BE2C (cell line): Measurements from ENCODE around the gene GRID1.

Experiments used
- DNase-seq: peaks from one replicate; pipeline ENCODE4 v3.0.0-alpha.2; 2020
- H3K27me3 ChIP-seq: fragments of 250-450 bp; sonication (Bioruptor Pico); 2 replicates; pipeline ENCODE4 v1.5.1; 2020; ENCODE audit warnings: mild to moderate bottlenecking
- H3K36me3 ChIP-seq: fragments of 250-450 bp; sonication (Bioruptor Pico); 2 replicates; pipeline ENCODE4 v1.5.1; 2020; ENCODE audit warnings: mild to moderate bottlenecking
- H3K4me1 ChIP-seq: fragments of 250-450 bp; sonication (Bioruptor Pico); 2 replicates; pipeline ENCODE4 v1.5.1; 2020
- H3K4me3 ChIP-seq: 2 replicates; pipeline ENCODE4 v1.5.1; 2011; ENCODE audit warnings: low read depth, low read length
- H3K9me3 ChIP-seq: fragments of 250-450 bp; sonication (Bioruptor Pico); 2 replicates; pipeline ENCODE4 v1.5.1; 2020
- TF ChIP-seq, protein P1 (sequence below): IDR thresholded peaks from 2 replicates; pipeline ENCODE4 v1.5.1; 2012; ENCODE audit warnings: mild to moderate bottlenecking, low read depth, low read length

The GRID1 gene

DNA sequence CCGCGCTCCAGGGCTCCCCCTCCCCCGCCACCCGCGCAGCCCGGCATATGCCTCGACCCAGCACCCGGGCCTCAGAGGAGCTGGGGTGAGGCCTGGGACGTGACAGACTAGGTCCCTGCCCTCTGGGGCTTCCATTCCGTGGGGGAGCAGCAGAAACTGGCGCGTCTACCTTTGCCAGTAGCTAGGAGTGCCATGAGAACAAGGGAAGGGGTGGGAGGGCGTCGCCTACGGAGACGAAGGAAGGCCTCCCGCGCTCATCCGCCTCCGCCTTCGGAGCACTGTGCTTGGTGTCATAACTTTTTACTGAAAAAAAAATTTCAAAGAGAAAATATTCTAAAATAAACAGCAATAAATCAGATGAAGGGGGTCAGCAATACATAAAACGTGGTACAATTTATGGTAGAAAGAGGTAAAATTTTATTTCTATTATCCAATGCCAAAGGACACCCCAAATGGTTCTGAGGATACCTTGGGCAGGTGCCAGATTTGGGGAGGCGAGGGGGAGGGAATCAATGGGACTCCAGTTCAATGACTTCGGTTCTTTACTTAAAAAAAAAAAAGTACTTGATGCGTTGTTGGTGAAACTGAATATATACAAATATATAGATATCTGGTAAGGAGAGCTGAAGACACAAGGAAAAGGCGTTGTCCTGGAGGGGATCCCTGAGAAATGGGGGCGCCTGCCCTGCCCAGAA lies 35.1 kb upstream of the GRID1 start:
- Histone ChIP-seq H3K27me3 (peaks cover 13% of the 10 kb centered on the region), H3K9me3 (no peaks in the 10 kb centered on the region), H3K4me1 (no peaks in the 10 kb centered on the region), H3K4me3 (no peak overlapping the region), H3K36me3 (no peaks in the 10 kb centered on the region)
- DNase-seq = no peak
- TF ChIP-seq, protein P1, sequence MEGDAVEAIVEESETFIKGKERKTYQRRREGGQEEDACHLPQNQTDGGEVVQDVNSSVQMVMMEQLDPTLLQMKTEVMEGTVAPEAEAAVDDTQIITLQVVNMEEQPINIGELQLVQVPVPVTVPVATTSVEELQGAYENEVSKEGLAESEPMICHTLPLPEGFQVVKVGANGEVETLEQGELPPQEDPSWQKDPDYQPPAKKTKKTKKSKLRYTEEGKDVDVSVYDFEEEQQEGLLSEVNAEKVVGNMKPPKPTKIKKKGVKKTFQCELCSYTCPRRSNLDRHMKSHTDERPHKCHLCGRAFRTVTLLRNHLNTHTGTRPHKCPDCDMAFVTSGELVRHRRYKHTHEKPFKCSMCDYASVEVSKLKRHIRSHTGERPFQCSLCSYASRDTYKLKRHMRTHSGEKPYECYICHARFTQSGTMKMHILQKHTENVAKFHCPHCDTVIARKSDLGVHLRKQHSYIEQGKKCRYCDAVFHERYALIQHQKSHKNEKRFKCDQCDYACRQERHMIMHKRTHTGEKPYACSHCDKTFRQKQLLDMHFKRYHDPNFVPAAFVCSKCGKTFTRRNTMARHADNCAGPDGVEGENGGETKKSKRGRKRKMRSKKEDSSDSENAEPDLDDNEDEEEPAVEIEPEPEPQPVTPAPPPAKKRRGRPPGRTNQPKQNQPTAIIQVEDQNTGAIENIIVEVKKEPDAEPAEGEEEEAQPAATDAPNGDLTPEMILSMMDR = no peak

DNA sequence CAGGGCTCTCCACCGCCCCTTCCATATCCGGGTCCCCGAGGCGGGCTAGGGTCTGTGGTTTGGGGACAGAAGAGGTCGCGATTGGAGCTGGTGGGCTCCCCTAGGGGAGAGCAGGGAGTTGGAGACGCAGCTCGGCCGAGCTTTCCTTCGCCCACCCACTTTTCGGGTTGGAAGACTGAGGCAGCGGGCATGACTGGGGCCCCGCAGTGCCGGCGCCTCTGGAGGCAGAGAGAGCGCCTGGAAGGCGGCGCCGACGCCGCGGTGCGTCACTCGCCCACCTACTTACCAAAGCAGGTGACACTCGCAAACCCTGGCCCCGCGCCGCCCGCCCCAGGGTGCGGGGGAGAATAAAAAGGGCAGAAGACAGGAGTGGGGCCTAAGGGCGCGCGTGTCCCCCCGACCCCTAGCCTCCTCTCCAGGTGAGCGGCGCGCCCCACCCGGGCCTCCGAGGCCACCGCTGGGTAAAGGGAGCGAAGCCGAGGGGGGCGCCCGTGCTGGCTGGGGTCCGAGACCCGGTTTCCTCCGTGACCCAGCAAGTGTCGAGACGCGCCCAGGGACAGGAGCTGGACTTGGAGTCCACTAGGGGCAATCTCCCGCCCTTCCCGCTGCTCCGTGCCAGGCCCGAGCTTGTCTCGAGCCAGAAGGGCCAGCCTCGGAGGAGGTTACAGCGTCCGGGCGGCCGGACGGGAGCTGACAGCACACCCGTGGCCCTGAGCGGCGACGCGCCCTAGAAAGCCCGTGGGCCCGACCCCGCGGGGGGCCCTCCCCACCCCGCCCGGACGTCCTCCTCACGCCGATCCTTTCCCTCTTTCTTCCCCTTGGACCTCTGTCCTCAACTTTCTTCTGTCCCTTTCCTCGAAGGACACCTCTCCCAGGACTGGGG lies 34.4 kb upstream of the GRID1 start:
- Histone ChIP-seq H3K27me3 (peaks cover 13% of the 10 kb centered on the region), H3K36me3 (no peaks in the 10 kb centered on the region), H3K4me3 (peak overlapping the region; percentile 67), H3K4me1 (no peaks in the 10 kb centered on the region), H3K9me3 (no peaks in the 10 kb centered on the region)
- TF ChIP-seq, protein P1 = no peak
- no peak for DNase-seq

DNA sequence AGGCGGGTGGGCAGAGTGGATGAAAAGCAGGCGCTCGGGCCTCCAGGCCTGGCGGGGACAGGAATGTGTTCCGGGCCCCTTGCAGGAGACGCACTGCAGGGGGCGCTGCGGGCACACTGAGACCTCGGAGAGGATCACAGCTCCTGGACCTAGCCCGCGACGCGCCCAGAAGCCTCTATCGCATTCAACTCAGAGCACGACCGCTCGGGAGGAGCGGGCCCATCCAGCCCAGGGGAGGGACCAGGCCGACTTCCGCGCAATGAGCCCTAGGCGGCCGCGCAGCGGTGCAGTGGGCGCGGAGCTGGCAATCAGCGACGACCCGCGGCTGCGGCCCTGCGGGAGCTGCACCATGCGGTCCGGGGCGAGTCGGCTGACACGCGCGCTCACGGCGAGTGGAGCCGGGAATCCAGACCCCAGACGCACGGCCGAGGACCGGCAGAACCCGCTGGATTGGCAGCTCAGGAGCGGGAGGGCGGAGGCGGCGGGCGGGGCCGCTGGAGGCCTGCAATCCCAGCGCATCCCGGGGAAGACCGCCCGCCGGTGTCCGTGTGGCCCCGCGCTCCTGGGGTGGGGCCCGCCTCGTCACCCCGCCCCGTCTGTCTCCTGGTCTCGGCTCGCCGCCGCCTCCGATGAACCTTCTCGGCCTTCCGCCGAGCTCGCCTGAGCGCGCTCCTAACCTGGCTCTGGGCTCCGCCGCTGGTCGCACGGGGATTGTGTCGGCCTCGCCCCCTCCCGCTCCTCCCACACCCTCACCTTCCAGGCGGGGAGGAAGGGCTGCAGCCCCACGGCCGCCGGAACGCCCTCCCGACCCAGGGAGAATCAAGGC lies 33.5 kb upstream of the GRID1 start:
- no peaks in the 10 kb centered on the region for H3K9me3 ChIP-seq
- no peaks in the 10 kb centered on the region for H3K4me1 ChIP-seq
- TF ChIP-seq, protein P1 = peak; percentile 81
- no peaks in the 10 kb centered on the region for H3K36me3 ChIP-seq
- peaks cover 13% of the 10 kb centered on the region for H3K27me3 ChIP-seq
- peak overlapping the region; percentile 67 for H3K4me3 ChIP-seq
- peak; percentile 97 for DNase-seq

DNA sequence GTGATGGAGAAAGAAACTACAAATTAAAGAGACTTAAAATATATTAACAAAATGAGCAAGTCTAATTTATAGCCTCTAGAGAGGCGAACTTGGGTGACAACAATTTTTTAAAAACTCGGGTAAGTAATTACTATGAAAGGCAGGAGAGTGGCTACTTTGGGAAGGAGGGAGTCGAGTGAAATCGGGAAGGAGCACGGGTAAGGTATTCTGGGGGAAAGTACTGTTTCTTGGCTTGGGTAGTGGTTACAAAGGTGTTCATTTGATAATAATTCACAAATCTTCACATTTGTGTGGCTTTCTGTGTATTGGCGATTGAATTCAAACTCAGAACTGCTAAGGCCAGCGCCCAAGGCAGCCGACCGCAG lies 32.9 kb upstream of the GRID1 start:
- DNase-seq = no peak
- Histone ChIP-seq H3K27me3 (peaks cover 13% of the 10 kb centered on the region), H3K9me3 (no peaks in the 10 kb centered on the region), H3K4me3 (no peak overlapping the region), H3K4me1 (no peaks in the 10 kb centered on the region), H3K36me3 (no peaks in the 10 kb centered on the region)
- TF ChIP-seq, protein P1 = no peak

DNA sequence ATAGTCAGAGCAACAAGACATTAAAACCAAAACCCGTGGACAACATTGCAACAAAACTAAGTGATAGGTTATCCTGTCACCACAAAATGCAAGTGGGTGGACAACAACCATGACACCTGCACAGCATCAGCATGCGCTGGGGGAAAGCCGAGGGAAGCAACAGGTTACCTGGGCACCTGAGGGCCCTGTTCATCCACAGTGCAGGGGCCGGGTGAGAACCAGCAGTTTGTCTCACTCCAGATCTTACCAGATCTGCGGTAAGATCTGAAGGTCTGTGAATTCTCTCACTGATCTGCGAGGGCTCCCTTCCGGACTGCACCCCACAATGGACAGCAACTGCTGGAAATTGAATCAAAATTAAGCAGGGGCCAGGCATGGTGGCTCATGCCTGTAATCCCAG lies 30.5 kb upstream of the GRID1 start:
- DNase-seq = no peak
- TF ChIP-seq, protein P1 = no peak
- H3K4me3 ChIP-seq = no peak overlapping the region
- H3K36me3 ChIP-seq = no peaks in the 10 kb centered on the region
- no peaks in the 10 kb centered on the region for H3K4me1 ChIP-seq
- H3K27me3 ChIP-seq = peaks cover 13% of the 10 kb centered on the region
- no peaks in the 10 kb centered on the region for H3K9me3 ChIP-seq
